Smooth muscle cell (in vitro differentiated cells): ENCODE measurements around the gene DOK6. TPM values are rescaled to one million over a fixed set of nuclear protein-coding genes. Genes with fewer than 3 reads are reported as not detected.

Experiments used
- DNase-seq: peaks from one replicate; lab custom pipeline; 2025; ENCODE audit not compliant: unreplicated experiment; lab: John Stamatoyannopoulos, UW
- H2AFZ ChIP-seq: fragments of 200-600 bp; sonication (generic); 2 replicates; pipeline ENCODE4 v1.6.0; 2016; ENCODE audit warnings: antibody characterized with exemption, low read depth, mild to moderate bottlenecking
- H3F3A ChIP-seq: fragments of 200-600 bp; sonication (generic); 2 replicates; pipeline ENCODE4 v1.6.0; 2017; ENCODE audit warnings: antibody characterized with exemption, low read depth
- H3K27ac ChIP-seq: fragments of 200-600 bp; sonication (generic); 2 replicates; pipeline ENCODE4 v1.5.1; 2016; ENCODE audit warnings: low read depth, mild to moderate bottlenecking
- H3K27me3 ChIP-seq: fragments of 200-600 bp; sonication (generic); 2 replicates; pipeline ENCODE4 v1.6.1; 2016; ENCODE audit warnings: low read depth, mild to moderate bottlenecking
- H3K36me3 ChIP-seq: fragments of 200-600 bp; sonication (generic); 2 replicates; pipeline ENCODE4 v1.5.1; 2016; ENCODE audit warnings: low read depth
- H3K4me1 ChIP-seq: fragments of 200-600 bp; sonication (generic); 2 replicates; pipeline ENCODE4 v1.5.1; 2016; ENCODE audit warnings: low read depth
- H3K4me2 ChIP-seq: fragments of 200-600 bp; sonication (generic); 2 replicates; pipeline ENCODE4 v1.6.0; 2016; ENCODE audit warnings: mild to moderate bottlenecking
- H3K4me3 ChIP-seq: fragments of 200-600 bp; sonication (generic); 2 replicates; pipeline ENCODE4 v1.5.1; 2016; ENCODE audit warnings: mild to moderate bottlenecking
- H3K79me2 ChIP-seq: fragments of 200-600 bp; sonication (generic); 2 replicates; pipeline ENCODE4 v1.6.0; 2016; ENCODE audit warnings: low read depth, mild to moderate bottlenecking
- H3K9ac ChIP-seq: fragments of 200-600 bp; sonication (generic); 2 replicates; pipeline ENCODE4 v1.6.0; 2016; ENCODE audit warnings: low read depth
- H3K9me3 ChIP-seq: fragments of 200-600 bp; sonication (generic); replicated peaks from 2 replicates; pipeline ENCODE4 v1.5.1; 2016; ENCODE audit warnings: low read depth
- H4K20me1 ChIP-seq: fragments of 200-600 bp; sonication (generic); 2 replicates; pipeline ENCODE4 v1.6.0; 2016; ENCODE audit warnings: low read depth
- CTCF ChIP-seq: fragments of 200-600 bp; sonication (generic); IDR thresholded peaks from 2 replicates; pipeline ENCODE4 v1.5.1; 2017; ENCODE audit warnings: borderline replicate concordance, mild to moderate bottlenecking, antibody characterized with exemption; ENCODE audit not compliant: insufficient read depth, poor library complexity, severe bottlenecking
- WGBS: methylation state at CpG from one replicate; pipeline ENCODE4 v1.1.7; 2016; ENCODE audit warnings: low lambda C conversion rate; 5-methylcytosine and 5-hydroxymethylcytosine counted together
- polyA plus RNA-seq: library from polyadenylated mRNA; unstranded; fragments of >200 nt; fragmentation: Nextera tagmentation; extraction: Ambion mirVana; gene quantifications from 2 replicates; pipeline ENCODE4 v1.2.1, GENCODE V29; 2016
- total RNA-seq: library from RNA; depleted of rRNA; stranded (reverse); fragments of >200 nt; gene quantifications from 2 replicates; pipeline ENCODE4 v1.2.3, GENCODE V29; 2014

The DOK6 gene
- total and polyA plus RNA-seq, 2 experiments from 2014 or later, result 7.2 to 21.4 TPM

GRCh38 chr18:69814861-69815385 is 414.2 kb downstream of the DOK6 start:
- no peak for TF ChIP-seq CTCF
- H3K9me3 ChIP-seq, result no peaks in the 10 kb centered on the region
- H3K9ac ChIP-seq, result no peak overlapping the region
- DNase-seq, result no peak
- H3K4me1 ChIP-seq, result no peaks in the 10 kb centered on the region
- no peak overlapping the region for H2AFZ ChIP-seq
- no peaks in the 10 kb centered on the region for H3F3A ChIP-seq
- H3K4me2 ChIP-seq, result no peak overlapping the region
- H3K36me3 ChIP-seq, result no peaks in the 10 kb centered on the region
- WGBS, result 81% methylated on average over 4 of the region's 4 CpGs
- no peaks in the 10 kb centered on the region for H3K27me3 ChIP-seq
- no peaks in the 10 kb centered on the region for H3K79me2 ChIP-seq
- H3K27ac ChIP-seq, result no peak overlapping the region
- no peak overlapping the region for H3K4me3 ChIP-seq
- no peaks in the 10 kb centered on the region for H4K20me1 ChIP-seq

DNA sequence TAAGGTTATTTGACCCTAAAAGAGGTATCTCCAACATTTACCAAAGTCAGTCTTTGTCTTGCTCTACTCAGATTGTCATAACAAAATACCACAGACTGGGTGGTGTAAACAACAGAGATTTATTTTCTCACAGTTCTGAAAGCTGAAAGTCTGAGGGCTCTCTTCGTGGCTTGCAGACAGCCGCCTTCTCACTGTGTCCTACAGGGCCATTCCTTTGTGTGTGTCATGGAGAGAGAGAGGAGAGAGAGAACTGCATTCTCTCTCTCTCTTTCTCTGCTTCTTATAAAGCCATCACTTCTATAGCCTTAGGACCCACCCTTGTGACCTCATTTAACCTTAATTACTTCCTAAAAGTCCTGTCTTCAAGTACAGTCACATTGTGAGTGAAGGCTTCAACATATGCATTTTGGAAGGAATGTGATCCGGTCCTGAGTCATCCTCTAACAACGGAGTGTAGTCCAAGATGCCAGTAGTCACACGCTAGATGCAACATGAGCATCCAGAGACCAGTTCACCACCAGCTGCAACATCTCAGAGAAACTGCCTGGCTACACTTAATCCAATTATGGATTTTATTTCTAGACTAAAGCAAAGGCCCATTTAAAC is 416.8 kb downstream of the DOK6 start:
- no peak overlapping the region for H3K4me2 ChIP-seq
- H3K27ac ChIP-seq, result no peak overlapping the region
- WGBS, result 37% methylated on average over 5 of the region's 5 CpGs

GRCh38 chr18:69819460-69819859 is 418.8 kb downstream of the DOK6 start:
- WGBS, result 52% methylated on average over 2 of the region's 2 CpGs
- Histone ChIP-seq H4K20me1 (no peaks in the 10 kb centered on the region), H3K9me3 (no peaks in the 10 kb centered on the region), H3K79me2 (no peaks in the 10 kb centered on the region), H3K27ac (no peak overlapping the region), H2AFZ (no peak overlapping the region), H3F3A (no peaks in the 10 kb centered on the region), H3K4me3 (no peak overlapping the region), H3K4me1 (no peaks in the 10 kb centered on the region), H3K27me3 (no peaks in the 10 kb centered on the region), H3K36me3 (no peaks in the 10 kb centered on the region), H3K9ac (no peak overlapping the region), H3K4me2 (no peak overlapping the region)
- DNase-seq, result no peak
- no peak for TF ChIP-seq CTCF

More for the DNA sequence above, 416.8 kb downstream of the DOK6 start:
- DNase-seq, result no peak
- no peaks in the 10 kb centered on the region for H4K20me1 ChIP-seq
- no peak for TF ChIP-seq CTCF
- no peaks in the 10 kb centered on the region for H3K36me3 ChIP-seq
- H2AFZ ChIP-seq, result no peak overlapping the region
- H3K79me2 ChIP-seq, result no peaks in the 10 kb centered on the region
- H3F3A ChIP-seq, result no peaks in the 10 kb centered on the region
- no peak overlapping the region for H3K4me3 ChIP-seq
- H3K9me3 ChIP-seq, result no peaks in the 10 kb centered on the region
- no peaks in the 10 kb centered on the region for H3K27me3 ChIP-seq
- H3K4me1 ChIP-seq, result no peaks in the 10 kb centered on the region
- no peak overlapping the region for H3K9ac ChIP-seq

- Histone ChIP-seq H3K4me1 (no peaks in the 10 kb centered on the region), H4K20me1 (no peaks in the 10 kb centered on the region), H3K36me3 (no peaks in the 10 kb centered on the region), H3K27me3 (no peaks in the 10 kb centered on the region), H2AFZ (no peak overlapping the region), H3K9ac (no peak overlapping the region), H3K9me3 (no peaks in the 10 kb centered on the region), H3K4me2 (no peak overlapping the region), H3K4me3 (no peak overlapping the region), H3F3A (no peaks in the 10 kb centered on the region), H3K27ac (no peak overlapping the region), H3K79me2 (no peaks in the 10 kb centered on the region)
- TF ChIP-seq CTCF, result no peak
- no peak for DNase-seq
- 97% methylated on average over 4 of the region's 4 CpGs for WGBS
Measured at GRCh38 chr18:69820538-69820937, 419.9 kb downstream of the DOK6 start.
